ENCODE data around the gene SHC4.

Gene SHC4, protein sequence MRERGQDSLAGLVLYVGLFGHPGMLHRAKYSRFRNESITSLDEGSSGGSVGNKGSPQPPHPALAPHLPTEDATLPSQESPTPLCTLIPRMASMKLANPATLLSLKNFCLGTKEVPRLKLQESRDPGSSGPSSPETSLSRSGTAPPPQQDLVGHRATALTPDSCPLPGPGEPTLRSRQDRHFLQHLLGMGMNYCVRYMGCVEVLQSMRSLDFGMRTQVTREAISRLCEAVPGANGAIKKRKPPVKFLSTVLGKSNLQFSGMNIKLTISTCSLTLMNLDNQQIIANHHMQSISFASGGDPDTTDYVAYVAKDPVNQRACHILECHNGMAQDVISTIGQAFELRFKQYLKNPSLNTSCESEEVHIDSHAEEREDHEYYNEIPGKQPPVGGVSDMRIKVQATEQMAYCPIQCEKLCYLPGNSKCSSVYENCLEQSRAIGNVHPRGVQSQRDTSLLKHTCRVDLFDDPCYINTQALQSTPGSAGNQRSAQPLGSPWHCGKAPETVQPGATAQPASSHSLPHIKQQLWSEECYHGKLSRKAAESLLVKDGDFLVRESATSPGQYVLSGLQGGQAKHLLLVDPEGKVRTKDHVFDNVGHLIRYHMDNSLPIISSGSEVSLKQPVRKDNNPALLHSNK

DNA sequence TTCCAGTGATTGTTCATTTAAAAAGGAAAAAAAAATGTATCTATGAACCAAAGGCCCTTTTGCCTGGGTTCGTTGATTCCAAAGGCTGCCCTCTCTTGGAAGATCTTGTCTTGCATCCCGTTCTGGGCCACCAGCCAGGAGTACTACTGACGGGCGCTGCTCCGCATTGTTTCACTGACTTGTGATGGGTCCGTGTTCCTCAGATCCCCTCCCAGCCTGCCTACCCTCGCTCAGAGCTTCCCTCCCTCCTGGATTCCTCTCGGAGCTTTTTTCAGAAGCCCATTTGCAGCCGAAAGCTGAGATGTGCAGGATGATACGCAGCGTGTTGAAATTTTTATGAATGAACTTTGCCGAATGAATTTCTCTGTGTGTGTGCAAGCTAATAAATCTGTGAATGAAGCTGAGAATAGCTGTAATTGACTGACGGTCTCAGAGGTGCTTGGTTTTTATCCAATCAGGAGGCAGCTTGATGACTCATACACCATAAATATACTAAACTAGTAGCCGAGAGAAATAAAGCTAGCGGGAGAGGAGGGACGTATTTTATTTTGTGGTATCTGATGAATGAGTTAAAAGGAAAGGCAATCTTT, at the start of gene SHC4:
Gene SHC4, minus strand, starts transcription at position 396 of the 590 bp plus-strand sequence. CDS start 904 bp downstream, outside the sequence.
- no peak for ATAC-seq
- Mint-ChIP-seq H3K36me3 (no peaks in the 10 kb centered on the region), H3K27me3 (peaks cover 53% of the 10 kb centered on the region), H3K4me1 (peaks cover 21% of the 10 kb centered on the region), H3K27ac (no peak within 1 kb of the TSS), H3K9me3 (no peaks in the 10 kb centered on the region), H3K4me3 (peak within 1 kb of the TSS; percentile 66)

DNA sequence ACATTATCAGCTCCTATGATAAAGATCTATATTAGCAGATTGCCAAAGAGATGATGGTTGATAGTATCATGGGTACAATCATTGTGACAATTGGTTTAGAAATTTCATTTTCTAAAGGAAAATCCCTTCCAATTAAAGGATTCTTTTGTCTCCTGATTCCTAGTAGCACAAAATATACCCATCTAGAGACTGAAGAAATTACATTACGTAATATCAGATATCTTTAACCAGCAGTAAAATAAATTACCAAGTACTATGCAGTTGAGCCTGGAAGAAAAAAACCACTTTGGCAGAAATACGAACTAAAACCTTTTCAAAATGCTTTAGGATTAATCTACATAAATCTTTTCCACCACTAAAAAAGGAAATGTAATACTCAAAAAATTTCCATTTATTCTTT, 35.6 kb upstream of the SHC4 start:
- Mint-ChIP-seq H3K36me3 (peaks cover 81% of the 10 kb centered on the region), H3K4me3 (no peak overlapping the region), H3K4me1 (no peaks in the 10 kb centered on the region), H3K27ac (no peak overlapping the region), H3K27me3 (no peaks in the 10 kb centered on the region), H3K9me3 (peaks cover 5% of the 10 kb centered on the region)
- ATAC-seq, result no peak

DNA sequence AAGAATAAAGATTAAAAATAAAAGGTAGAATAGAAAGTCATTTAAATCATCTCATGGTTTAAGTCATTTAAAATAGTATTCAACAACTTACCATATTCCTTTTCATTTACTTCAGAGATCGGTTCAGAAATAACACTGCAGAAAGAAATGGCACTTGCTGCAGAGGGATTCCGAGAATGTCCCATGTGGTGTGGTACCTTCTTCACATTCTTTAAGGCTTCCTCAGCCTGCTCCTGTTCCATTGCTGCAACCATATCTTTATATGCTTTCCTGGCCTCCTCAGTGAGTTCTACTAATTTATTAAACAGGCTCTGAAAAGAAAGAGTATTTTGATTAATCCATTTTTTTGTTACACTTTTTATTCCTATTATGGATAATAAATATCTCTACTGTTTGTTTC, 32.6 kb upstream of the SHC4 start:
- no peak overlapping the region for H3K4me3 Mint-ChIP-seq
- H3K27me3 Mint-ChIP-seq, result no peaks in the 10 kb centered on the region
- no peaks in the 10 kb centered on the region for H3K9me3 Mint-ChIP-seq
- H3K36me3 Mint-ChIP-seq, result peaks cover 76% of the 10 kb centered on the region
- peaks cover 11% of the 10 kb centered on the region for H3K4me1 Mint-ChIP-seq
- no peak for ATAC-seq
- H3K27ac Mint-ChIP-seq, result no peak overlapping the region

DNA sequence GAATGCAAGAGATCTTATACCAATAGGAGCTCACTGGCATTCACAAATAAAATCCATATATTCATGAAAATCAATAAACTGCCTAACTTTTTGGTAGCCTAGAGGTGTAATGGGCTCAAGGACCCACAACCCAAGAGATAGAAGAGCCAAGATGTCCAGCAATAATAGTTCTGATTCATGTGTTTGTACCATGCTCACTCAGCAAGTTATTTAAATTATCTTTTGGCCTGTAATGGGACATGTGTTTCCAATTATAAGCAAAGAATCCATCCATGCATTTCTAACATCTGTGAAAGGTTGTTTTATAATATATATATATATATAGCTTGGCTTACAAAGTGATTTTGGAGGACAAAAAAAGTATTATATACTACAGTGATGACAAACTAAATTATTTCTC, 29.7 kb upstream of the SHC4 start:
- H3K27me3 Mint-ChIP-seq, result no peaks in the 10 kb centered on the region
- H3K9me3 Mint-ChIP-seq, result no peaks in the 10 kb centered on the region
- no peak overlapping the region for H3K27ac Mint-ChIP-seq
- no peak overlapping the region for H3K4me3 Mint-ChIP-seq
- no peak for ATAC-seq
- peaks cover 57% of the 10 kb centered on the region for H3K36me3 Mint-ChIP-seq
- H3K4me1 Mint-ChIP-seq, result peaks cover 11% of the 10 kb centered on the region

DNA sequence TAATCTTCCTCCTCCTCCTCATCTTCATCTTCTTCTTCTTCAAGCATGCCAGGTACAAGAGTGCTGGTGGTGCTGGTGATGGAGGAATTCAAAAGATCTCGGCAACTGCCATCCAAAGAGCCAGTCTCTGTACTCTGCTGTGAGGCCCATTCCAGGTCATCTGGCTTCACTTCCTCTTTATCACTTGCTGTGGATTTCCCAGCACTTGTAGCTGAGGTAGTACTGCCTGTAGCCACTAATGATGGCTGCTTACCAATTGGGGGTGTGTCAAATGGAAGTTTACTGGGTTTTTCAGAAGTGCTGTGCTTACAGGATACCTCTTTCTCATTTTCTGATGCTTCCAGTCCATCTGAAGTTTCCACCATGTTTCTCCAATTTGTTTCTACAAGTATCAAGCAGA, 28.8 kb upstream of the SHC4 start:
- peak; percentile 93 for ATAC-seq
- Mint-ChIP-seq H3K4me3 (no peak overlapping the region), H3K27me3 (no peaks in the 10 kb centered on the region), H3K4me1 (peaks cover 11% of the 10 kb centered on the region), H3K9me3 (no peaks in the 10 kb centered on the region), H3K36me3 (peaks cover 54% of the 10 kb centered on the region), H3K27ac (peak overlapping the region; percentile 40)

DNA sequence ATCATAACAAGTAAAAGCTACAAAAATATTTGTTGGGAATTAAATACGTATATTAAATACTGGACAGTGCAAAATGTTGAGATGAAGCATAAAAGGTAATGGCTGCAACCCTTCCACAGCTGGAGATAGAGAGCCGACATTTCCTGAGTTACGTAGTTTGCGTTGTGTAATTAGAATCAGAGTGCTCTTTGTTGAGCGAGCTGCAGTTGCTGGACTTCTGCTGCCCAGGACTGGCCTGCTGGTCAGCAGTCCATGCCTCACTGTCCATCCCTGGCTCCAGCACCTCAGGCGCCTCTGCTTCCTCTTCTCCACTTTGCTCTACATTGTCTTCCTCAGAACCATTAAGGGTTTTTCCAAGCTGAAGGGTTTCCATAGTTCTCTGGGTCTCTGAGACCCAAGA, 28.4 kb upstream of the SHC4 start:
- peaks cover 49% of the 10 kb centered on the region for H3K36me3 Mint-ChIP-seq
- H3K9me3 Mint-ChIP-seq, result no peaks in the 10 kb centered on the region
- H3K4me1 Mint-ChIP-seq, result peaks cover 11% of the 10 kb centered on the region
- no peaks in the 10 kb centered on the region for H3K27me3 Mint-ChIP-seq
- H3K27ac Mint-ChIP-seq, result peak overlapping the region; percentile 40
- H3K4me3 Mint-ChIP-seq, result no peak overlapping the region
- ATAC-seq, result peak; percentile 16

DNA sequence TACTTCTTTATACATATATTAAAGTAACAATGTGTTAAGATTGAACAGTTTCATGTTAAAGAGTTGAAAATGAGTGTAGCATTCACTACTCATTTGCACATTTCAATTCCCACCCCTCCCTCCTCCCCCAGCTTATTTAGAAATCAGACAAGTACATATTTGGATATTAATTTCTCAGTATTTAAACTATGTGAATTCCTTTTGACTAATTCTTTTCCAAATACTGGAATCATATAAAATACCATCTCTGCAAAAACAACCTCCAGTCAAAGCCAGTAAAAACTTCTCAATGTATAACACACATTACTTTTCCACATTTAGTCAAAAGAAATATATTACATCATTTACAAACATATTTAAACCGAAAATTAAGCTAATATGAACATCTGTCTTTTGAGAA, 25.5 kb upstream of the SHC4 start:
- no peaks in the 10 kb centered on the region for H3K27me3 Mint-ChIP-seq
- no peak for ATAC-seq
- no peak overlapping the region for H3K27ac Mint-ChIP-seq
- no peak overlapping the region for H3K4me3 Mint-ChIP-seq
- no peaks in the 10 kb centered on the region for H3K9me3 Mint-ChIP-seq
- H3K4me1 Mint-ChIP-seq, result peaks cover 11% of the 10 kb centered on the region
- peaks cover 28% of the 10 kb centered on the region for H3K36me3 Mint-ChIP-seq

DNA sequence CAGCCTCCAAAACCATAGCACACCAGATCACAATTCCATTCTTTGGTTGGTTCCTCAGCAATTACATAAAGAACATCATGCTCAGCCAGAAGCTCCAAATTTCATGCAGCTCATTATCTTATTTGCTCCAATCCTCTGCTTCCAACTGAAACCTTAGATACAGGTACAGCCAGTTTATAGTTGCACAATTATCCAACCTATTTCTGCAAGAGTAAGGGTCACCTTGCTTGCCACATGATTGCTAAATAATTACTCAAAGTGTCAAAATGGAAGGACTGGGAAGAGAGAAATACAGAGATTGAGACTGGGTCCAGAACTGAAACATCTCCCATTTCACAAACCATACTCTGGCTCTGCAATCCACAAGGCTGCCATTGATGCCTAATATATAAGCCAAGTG, 23.4 kb upstream of the SHC4 start:
- no peak for ATAC-seq
- Mint-ChIP-seq H3K36me3 (peaks cover 11% of the 10 kb centered on the region), H3K4me3 (no peak overlapping the region), H3K4me1 (peaks cover under 1% of the 10 kb centered on the region), H3K9me3 (no peaks in the 10 kb centered on the region), H3K27ac (no peak overlapping the region), H3K27me3 (no peaks in the 10 kb centered on the region)

DNA sequence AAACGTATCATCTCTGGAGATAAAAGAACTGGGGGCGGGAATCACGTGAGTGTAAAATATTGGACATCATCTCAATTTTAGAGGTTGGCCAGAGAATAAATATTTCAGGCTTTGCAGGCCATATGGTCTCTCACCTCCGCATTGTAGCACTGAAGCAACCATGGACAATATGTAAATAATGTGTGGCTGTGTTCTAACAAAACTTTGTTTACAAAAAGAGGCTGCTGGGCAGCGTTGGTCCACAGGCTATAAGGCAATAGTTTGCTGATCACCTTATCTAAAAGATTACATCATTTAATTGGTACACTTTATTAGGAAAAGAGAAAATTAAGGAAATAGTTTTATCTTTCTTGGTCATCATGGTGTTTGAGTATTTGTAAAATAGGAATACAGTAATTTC, 22.5 kb upstream of the SHC4 start:
- H3K4me1 Mint-ChIP-seq, result no peaks in the 10 kb centered on the region
- peaks cover 7% of the 10 kb centered on the region for H3K36me3 Mint-ChIP-seq
- H3K4me3 Mint-ChIP-seq, result no peak overlapping the region
- ATAC-seq, result no peak
- no peak overlapping the region for H3K27ac Mint-ChIP-seq
- H3K27me3 Mint-ChIP-seq, result no peaks in the 10 kb centered on the region
- no peaks in the 10 kb centered on the region for H3K9me3 Mint-ChIP-seq

DNA sequence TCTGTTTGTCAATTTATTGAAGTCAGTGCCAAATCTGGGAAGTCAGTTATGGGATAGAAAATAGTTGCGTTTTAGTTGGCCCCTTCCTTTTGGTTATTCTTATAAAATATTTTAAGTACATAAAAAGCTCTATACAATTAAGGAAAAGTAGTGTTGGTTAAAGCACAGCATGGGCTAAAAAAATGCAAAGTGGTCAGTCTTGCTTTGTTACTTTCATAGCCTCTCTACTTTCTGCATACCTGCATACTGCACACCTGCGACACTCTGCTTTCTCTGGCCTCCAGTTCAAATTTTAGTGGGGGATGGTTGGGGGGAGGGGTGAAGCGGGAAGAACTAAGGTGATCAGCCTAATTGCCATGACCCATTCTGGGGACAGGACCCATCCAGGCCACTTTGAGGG, 21.8 kb upstream of the SHC4 start:
- Mint-ChIP-seq H3K4me1 (no peaks in the 10 kb centered on the region), H3K9me3 (no peaks in the 10 kb centered on the region), H3K27ac (no peak overlapping the region), H3K36me3 (peaks cover 4% of the 10 kb centered on the region), H3K27me3 (no peaks in the 10 kb centered on the region), H3K4me3 (no peak overlapping the region)
- ATAC-seq, result no peak

DNA sequence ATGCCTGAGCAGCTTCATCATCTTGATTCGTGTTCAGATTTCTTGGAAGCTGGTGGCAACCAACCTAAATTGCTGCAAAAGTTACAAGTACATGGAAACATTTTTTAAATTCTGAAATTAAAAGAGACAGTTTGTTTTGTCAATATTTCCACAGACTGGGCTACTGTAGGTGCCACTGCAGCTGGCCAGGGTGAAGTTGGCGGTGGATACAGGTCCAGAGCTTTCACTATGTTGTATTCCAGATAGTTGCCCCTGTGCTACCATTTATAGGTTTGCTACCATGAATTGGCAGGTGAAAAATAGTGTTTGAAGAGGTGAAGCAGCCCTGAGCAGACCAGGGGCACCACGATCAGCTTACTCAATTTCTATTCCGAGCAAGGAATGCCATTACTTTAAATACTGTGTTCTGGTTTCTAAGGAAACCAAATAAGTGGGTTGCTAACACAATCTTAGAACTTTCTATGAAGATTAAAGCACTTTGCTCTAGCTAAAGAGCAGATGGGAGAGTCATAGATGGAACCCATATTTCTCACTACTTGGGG, 21.2 kb upstream of the SHC4 start:
- H3K9me3 Mint-ChIP-seq, result no peaks in the 10 kb centered on the region
- no peaks in the 10 kb centered on the region for H3K4me1 Mint-ChIP-seq
- H3K4me3 Mint-ChIP-seq, result no peak overlapping the region
- no peak overlapping the region for H3K27ac Mint-ChIP-seq
- ATAC-seq, result no peak
- peaks cover 6% of the 10 kb centered on the region for H3K27me3 Mint-ChIP-seq
- H3K36me3 Mint-ChIP-seq, result no peaks in the 10 kb centered on the region

DNA sequence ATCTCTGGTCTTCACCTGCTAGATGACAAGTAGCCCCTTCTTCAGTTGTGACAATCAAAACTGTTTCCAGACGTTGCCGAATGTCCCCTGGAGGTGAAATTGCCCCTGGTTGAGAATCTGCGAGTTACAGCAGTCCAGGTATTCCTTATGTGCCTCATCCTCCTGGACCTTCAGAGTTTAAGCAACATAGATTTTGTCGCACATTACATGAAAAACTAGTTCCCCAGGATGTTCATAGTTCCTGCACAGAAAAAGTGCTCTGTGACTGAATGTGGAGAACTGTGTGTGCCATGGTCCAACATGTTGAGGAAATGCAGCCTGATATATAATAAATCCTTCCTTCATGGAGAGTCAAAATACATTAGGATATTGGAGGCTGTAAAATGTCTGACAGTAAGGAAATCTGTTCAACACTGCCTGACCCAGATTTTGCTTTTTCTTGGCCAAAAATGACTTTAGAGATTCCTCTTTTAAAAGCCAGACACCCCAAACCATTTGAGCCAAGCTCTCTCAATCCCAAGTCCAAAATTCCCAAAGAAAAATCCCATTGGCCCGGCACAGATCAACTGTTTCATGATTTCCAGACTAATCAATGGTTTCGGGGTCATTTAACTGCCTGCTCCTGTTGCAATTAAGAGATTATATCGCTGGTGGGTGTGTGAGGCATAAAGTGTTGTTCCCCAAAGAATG, 20.4 kb upstream of the SHC4 start:
- Mint-ChIP-seq H3K27me3 (peaks cover 9% of the 10 kb centered on the region), H3K4me3 (no peak overlapping the region), H3K4me1 (no peaks in the 10 kb centered on the region), H3K9me3 (no peaks in the 10 kb centered on the region), H3K27ac (no peak overlapping the region), H3K36me3 (no peaks in the 10 kb centered on the region)
- no peak for ATAC-seq

DNA sequence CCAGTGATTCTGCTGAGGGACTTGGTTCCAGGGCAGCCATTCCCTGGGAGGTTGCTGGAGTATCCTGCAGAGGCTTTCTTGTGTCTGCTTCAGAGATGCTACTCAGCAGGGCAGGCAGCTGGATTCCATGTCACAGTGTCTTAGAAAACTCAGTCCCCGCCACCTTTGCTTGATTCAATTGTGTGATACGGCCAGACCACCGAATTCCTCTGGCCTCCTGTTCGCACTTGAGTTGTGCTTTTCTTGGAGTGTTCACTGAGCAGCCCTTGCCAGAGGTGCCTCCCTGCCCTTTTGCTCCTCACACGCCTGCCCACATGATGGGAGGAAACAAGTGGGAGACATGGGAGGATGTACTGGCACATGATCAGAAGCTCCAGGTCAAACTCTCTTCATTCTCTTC, 19.6 kb upstream of the SHC4 start:
- peaks cover 9% of the 10 kb centered on the region for H3K27me3 Mint-ChIP-seq
- H3K4me1 Mint-ChIP-seq, result no peaks in the 10 kb centered on the region
- no peak overlapping the region for H3K27ac Mint-ChIP-seq
- no peaks in the 10 kb centered on the region for H3K36me3 Mint-ChIP-seq
- ATAC-seq, result no peak
- H3K4me3 Mint-ChIP-seq, result no peak overlapping the region
- H3K9me3 Mint-ChIP-seq, result no peaks in the 10 kb centered on the region

DNA sequence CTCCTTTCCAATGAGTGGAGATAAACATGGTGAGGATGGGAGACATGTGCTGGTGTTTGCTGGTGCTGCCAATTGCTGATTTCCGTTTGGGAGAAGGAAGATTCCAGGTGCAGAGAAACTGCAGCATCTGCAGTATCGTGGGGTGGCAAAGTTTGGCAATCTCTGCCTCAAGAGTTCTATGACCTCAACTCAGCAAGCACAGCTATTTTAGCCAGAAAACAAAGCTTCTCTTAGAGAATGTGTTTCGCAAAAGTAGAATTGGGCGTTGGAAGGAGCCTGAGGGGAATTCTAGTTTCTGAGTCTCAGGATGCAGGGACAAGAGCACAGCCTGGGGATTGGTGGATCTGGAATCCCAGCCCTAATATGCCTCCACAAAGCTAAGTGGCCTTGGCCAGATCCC, 18.2 kb upstream of the SHC4 start:
- H3K27ac Mint-ChIP-seq, result no peak overlapping the region
- ATAC-seq, result no peak
- no peaks in the 10 kb centered on the region for H3K9me3 Mint-ChIP-seq
- H3K4me3 Mint-ChIP-seq, result no peak overlapping the region
- no peaks in the 10 kb centered on the region for H3K36me3 Mint-ChIP-seq
- no peaks in the 10 kb centered on the region for H3K4me1 Mint-ChIP-seq
- H3K27me3 Mint-ChIP-seq, result peaks cover 9% of the 10 kb centered on the region

DNA sequence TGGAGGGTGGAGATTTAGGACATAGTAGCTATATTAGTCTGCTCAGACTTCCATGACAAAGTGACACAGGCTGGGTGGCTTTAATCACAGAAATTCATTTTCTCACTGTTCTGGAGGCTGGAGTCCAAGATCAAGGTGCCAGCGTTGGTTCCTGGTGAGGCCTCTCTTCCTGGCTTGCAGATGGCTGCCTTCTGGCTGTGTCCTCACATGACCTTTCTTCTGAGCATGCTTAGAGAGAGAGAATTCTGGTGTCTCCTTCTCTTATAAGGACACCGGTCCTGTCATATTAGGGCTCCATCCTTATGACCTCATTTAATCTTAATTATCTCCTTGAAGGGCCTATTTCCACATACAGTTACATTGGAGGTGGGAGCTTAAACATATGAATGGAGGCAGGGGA, 14.9 kb upstream of the SHC4 start:
- H3K36me3 Mint-ChIP-seq, result no peaks in the 10 kb centered on the region

More for the DNA sequence above, 14.9 kb upstream of the SHC4 start:
- Mint-ChIP-seq H3K27me3 (peaks cover 35% of the 10 kb centered on the region), H3K4me3 (no peak overlapping the region), H3K9me3 (no peaks in the 10 kb centered on the region), H3K4me1 (no peaks in the 10 kb centered on the region), H3K27ac (no peak overlapping the region)
- no peak for ATAC-seq
